IMR-90 (cell line): ENCODE data around the gene DCC. TPM values are rescaled to one million over a fixed set of nuclear protein-coding genes. Genes with fewer than 3 reads are reported as not detected.

ENCODE experiments used
- ATAC-seq: fragments of 200-7000 bp; cut with Tn5 transposase; 2 replicates; pipeline ENCODE4 v1.9.1; 2020; ENCODE audit warnings: low read depth, mild to moderate bottlenecking, moderate library complexity
- BruUV-seq: library from RNA; stranded (reverse); fragments of 400-500 nt; replicated peaks from 2 replicates; lab custom pipeline; 2021; lab: Mats Ljungman, UMichigan
- CTCF ChIA-PET: fragments of 300-600 bp; formaldehyde crosslinking; extraction: SDS; loops from one replicate; lab custom pipeline; 2021; ENCODE audit warnings: antibody characterized with exemption; lab: Yijun Ruan, JAX
- POLR2A ChIA-PET: fragments of 300-600 bp; sonication (Branson Sonifier 250); formaldehyde crosslinking; loops from one replicate; lab custom pipeline; 2022; ENCODE audit warnings: antibody characterized with exemption; ENCODE audit not compliant: unreplicated experiment; lab: Charles Lee
- DNase-seq: peaks from one replicate; pipeline ENCODE4 v3.0.0; 2013
- H2AFZ ChIP-seq: replicated peaks from 2 replicates; pipeline ENCODE3; 2013; ENCODE audit warnings: low read length, mild to moderate bottlenecking; ENCODE audit not compliant: poor library complexity
- H2AK5ac ChIP-seq: 2 replicates; pipeline ENCODE4 v1.6.1; 2013; ENCODE audit warnings: low read depth, low read length, inconsistent platforms
- H2AK9ac ChIP-seq: replicated peaks from 2 replicates; pipeline ENCODE3; 2013; ENCODE audit warnings: mild to moderate bottlenecking, low read depth, low read length, moderate library complexity; ENCODE audit not compliant: poor library complexity
- H2BK120ac ChIP-seq: 2 replicates; pipeline ENCODE4 v1.6.1; 2013; ENCODE audit warnings: low read depth, low read length, inconsistent platforms
- H2BK15ac ChIP-seq: 3 replicates; pipeline ENCODE4 v1.6.1; 2013; ENCODE audit warnings: low read depth, low read length, inconsistent platforms
- H2BK20ac ChIP-seq: 2 replicates; pipeline ENCODE4 v1.6.1; 2013; ENCODE audit warnings: low read depth, mild to moderate bottlenecking, inconsistent platforms, low read length, moderate library complexity
- H2BK5ac ChIP-seq: 2 replicates; pipeline ENCODE4 v1.6.1; 2013; ENCODE audit warnings: mild to moderate bottlenecking, low read depth, low read length, inconsistent platforms; ENCODE audit not compliant: poor library complexity, severe bottlenecking
- H3K14ac ChIP-seq: replicated peaks from 2 replicates; pipeline ENCODE4 v1.6.1; 2013; ENCODE audit warnings: low read depth, low read length, inconsistent platforms
- H3K18ac ChIP-seq: 2 replicates; pipeline ENCODE4 v1.6.1; 2013; ENCODE audit warnings: low read depth, low read length, control low read depth
- H3K23ac ChIP-seq: 2 replicates; pipeline ENCODE4 v1.6.1; 2013; ENCODE audit warnings: low read depth, low read length, inconsistent platforms
- H3K27ac ChIP-seq: 2 replicates; pipeline ENCODE4 v1.5.1; 2013; ENCODE audit warnings: mild to moderate bottlenecking, control low read depth, low read length; ENCODE audit not compliant: insufficient read depth
- H3K27me3 ChIP-seq: 2 replicates; pipeline ENCODE4 v1.6.1; 2013; ENCODE audit warnings: low read length; ENCODE audit not compliant: control insufficient read depth, insufficient read depth
- H3K36me3 ChIP-seq: 2 replicates; pipeline ENCODE4 v1.6.1; 2013; ENCODE audit warnings: low read length, mixed read lengths; ENCODE audit not compliant: control insufficient read depth, insufficient read depth
- H3K4ac ChIP-seq: 2 replicates; pipeline ENCODE4 v1.6.1; 2013; ENCODE audit warnings: low read depth, low read length, inconsistent platforms
- H3K4me1 ChIP-seq: 2 replicates; pipeline ENCODE4 v1.6.1; 2013; ENCODE audit warnings: low read length, mixed read lengths; ENCODE audit not compliant: control insufficient read depth, insufficient read depth
- H3K4me2 ChIP-seq: 2 replicates; pipeline ENCODE4 v1.6.1; 2013; ENCODE audit warnings: low read depth, mild to moderate bottlenecking, control low read depth, low read length, moderate library complexity
- H3K4me3 ChIP-seq: 2 replicates; pipeline ENCODE4 v1.5.1; 2013; ENCODE audit warnings: low read depth, mild to moderate bottlenecking, control low read depth, low read length, moderate library complexity; ENCODE audit not compliant: insufficient read depth
- H3K56ac ChIP-seq: 2 replicates; pipeline ENCODE4 v1.6.1; 2013; ENCODE audit warnings: low read length, inconsistent platforms; ENCODE audit not compliant: insufficient read depth; ENCODE audit errors: extremely low read depth
- H3K79me1 ChIP-seq, 2 experiments: 2 replicates each; pipeline ENCODE4 v1.6.1; 2013; ENCODE audit warnings: low read length in 2 of 2, inconsistent platforms in 1 of 2, low read depth in 1 of 2
- H3K9ac ChIP-seq: 2 replicates; pipeline ENCODE4 v1.6.1; 2013; ENCODE audit warnings: low read depth, low read length, control low read depth
- H3K9me1 ChIP-seq: 2 replicates; pipeline ENCODE4 v1.6.1; 2013; ENCODE audit warnings: low read length, inconsistent platforms; ENCODE audit not compliant: insufficient read depth
- H3K9me3 ChIP-seq: 2 replicates; pipeline ENCODE4 v1.6.1; 2013; ENCODE audit warnings: low read length; ENCODE audit not compliant: control insufficient read depth, insufficient read depth
- H4K20me1 ChIP-seq: 2 replicates; pipeline ENCODE4 v1.6.1; 2013; ENCODE audit warnings: low read length, inconsistent platforms; ENCODE audit not compliant: insufficient read depth
- H4K5ac ChIP-seq: 2 replicates; pipeline ENCODE4 v1.6.1; 2013; ENCODE audit warnings: mild to moderate bottlenecking, low read depth, low read length, control low read depth
- H4K8ac ChIP-seq, 2 experiments: 2 replicates each; pipeline ENCODE4 v1.6.1; 2013; ENCODE audit warnings: low read depth in 2 of 2, low read length in 2 of 2, control low read depth in 1 of 2, inconsistent platforms in 1 of 2
- H4K91ac ChIP-seq: 2 replicates; pipeline ENCODE4 v1.6.1; 2013; ENCODE audit warnings: low read depth, low read length, inconsistent platforms; ENCODE audit not compliant: insufficient read depth
- BHLHE40 ChIP-seq: fragments of 150-350 bp; IDR thresholded peaks from 2 replicates; pipeline ENCODE4 v1.6.1; 2016; ENCODE audit warnings: mild to moderate bottlenecking, low read depth, low read length
- CHD1 ChIP-seq: IDR thresholded peaks from 2 replicates; pipeline ENCODE4 v1.6.1; 2012; ENCODE audit warnings: low read depth, low read length, improper control_type of control experiment
- MAFK ChIP-seq: IDR thresholded peaks from 2 replicates; pipeline ENCODE4 v1.6.1; 2012; ENCODE audit warnings: low read depth, low read length, improper control_type of control experiment
- MXI1 ChIP-seq: IDR thresholded peaks from 2 replicates; pipeline ENCODE4 v1.6.1; 2012; ENCODE audit warnings: low read depth, mild to moderate bottlenecking, low read length, moderate library complexity, borderline replicate concordance
- NFE2L2 ChIP-seq: fragments of 150-350 bp; IDR thresholded peaks from 2 replicates; pipeline ENCODE4 v1.6.1; 2016; ENCODE audit warnings: low read depth, mild to moderate bottlenecking, low read length
- POLR2A ChIP-seq: IDR thresholded peaks from 2 replicates; pipeline ENCODE4 v1.6.1; 2012; ENCODE audit warnings: mild to moderate bottlenecking, low read depth, low read length
- RAD21 ChIP-seq: IDR thresholded peaks from 2 replicates; pipeline ENCODE4 v1.6.1; 2012; ENCODE audit warnings: low read length, improper control_type of control experiment
- RFX5 ChIP-seq: IDR thresholded peaks from 2 replicates; pipeline ENCODE4 v1.8.0; 2012; ENCODE audit warnings: low read depth, mild to moderate bottlenecking, low read length, moderate library complexity
- SMC3 ChIP-seq: fragments of 150-350 bp; IDR thresholded peaks from 2 replicates; pipeline ENCODE4 v1.6.1; 2016; ENCODE audit warnings: low read depth, mild to moderate bottlenecking, antibody characterized with exemption, low read length, moderate library complexity
- WGBS, 2 experiments: methylation state at CpG; one replicate each; pipeline versions ENCODE4 v1.1.5 to v1.1.7; 2013; ENCODE audit warnings: missing lambda C conversion rate in 2 of 2; ENCODE audit not compliant: insufficient read length in 1 of 2; ENCODE audit errors: extremely low coverage in 2 of 2; 5-methylcytosine and 5-hydroxymethylcytosine counted together
- dilution Hi-C: fragments of 300-500 bp; cut with HindIII; formaldehyde crosslinking; loops from one replicate; pipeline ENCODE4 v1.14.3; 2018; ENCODE audit warnings: low sequenced_read_pairs; ENCODE audit not compliant: unreplicated experiment
- in situ Hi-C: fragments of 300-500 bp; cut with MboI; formaldehyde crosslinking; loops from 3 replicates; pipeline ENCODE4 v1.14.3; 2019; ENCODE audit warnings: low sequenced_read_pairs, inconsistent platforms, mixed read lengths
- intact Hi-C: fragments of 100-400 bp; cut with micrococcal nuclease; formaldehyde crosslinking; loops from 2 replicates; pipeline ENCODE4 v1.10.0; 2022
- polyA plus RNA-seq, 3 experiments: library from polyadenylated mRNA; depleted of rRNA; stranded (reverse); fragments of >200 nt; gene quantifications; 2 replicates each; pipeline ENCODE4 v1.2.3, GENCODE V29; 2012; ENCODE audit warnings: low replicate concordance in 1 of 3
- total RNA-seq: library from RNA; depleted of rRNA; stranded (reverse); fragments of >200 nt; gene quantifications from 2 replicates; pipeline ENCODE4 v1.2.3, GENCODE V29; 2012
- TF ChIP-seq, protein P1 (sequence below): conservative IDR thresholded peaks from 2 replicates; pipeline ENCODE4 v1.5.1; 2012; ENCODE audit warnings: mild to moderate bottlenecking, low read depth, low read length, improper control_type of control experiment
- TF ChIP-seq, protein P2 (sequence below): fragments of 150-350 bp; IDR thresholded peaks from 2 replicates; pipeline ENCODE4 v1.6.1; 2017; ENCODE audit warnings: mild to moderate bottlenecking, antibody characterized with exemption, low read length, low read depth

Gene DCC
- total and polyA plus RNA-seq, 2 of the 4 experiments (the other 2 are of a cell fraction): 0.31 to 0.54 TPM

DNA sequence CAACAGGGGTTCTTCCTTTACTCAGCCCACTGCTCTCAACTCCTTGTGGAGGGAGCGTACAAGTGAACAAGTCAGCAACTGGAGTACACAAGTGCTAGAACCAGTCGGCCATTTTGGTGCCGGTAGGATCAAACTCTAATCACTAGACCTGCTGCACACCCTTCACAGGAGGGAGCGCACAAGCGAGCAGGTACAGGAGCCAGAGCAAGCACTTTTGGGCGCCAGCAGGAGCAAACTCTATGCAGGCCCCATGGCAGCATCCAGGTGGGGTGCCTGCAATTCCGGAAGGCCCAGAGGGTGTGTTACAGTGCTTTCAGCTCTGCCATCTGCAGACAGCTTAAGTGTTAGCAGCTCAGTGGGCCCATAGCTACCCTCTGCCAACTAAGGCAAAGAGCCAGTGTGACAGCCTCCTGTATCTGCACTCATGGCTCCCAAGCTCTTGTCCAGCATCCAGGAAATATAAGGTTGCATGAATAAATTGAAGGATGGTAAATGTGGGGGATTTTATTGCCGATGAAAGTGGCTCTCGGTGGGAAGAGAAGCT lies 426.1 kb downstream of the DCC start:
- BruUV-seq: no TSS peak

More for the DNA sequence above, 426.1 kb downstream of the DCC start:
- ChIA-PET POLR2A (no interaction called here), CTCF (no interaction called here)
- Histone ChIP-seq H3K4ac (no peak overlapping the region), H3K4me2 (no peak overlapping the region), H2AFZ (no peak overlapping the region), H2AK9ac (no peak overlapping the region), H3K27ac (no peak overlapping the region), H3K9ac (no peak overlapping the region), H3K56ac (no peak overlapping the region), H3K9me1 (no peaks in the 10 kb centered on the region), H2BK20ac (no peak overlapping the region), H4K91ac (no peak overlapping the region), H3K9me3 (peaks cover 11% of the 10 kb centered on the region), H2BK15ac (no peak overlapping the region), H3K4me3 (no peak overlapping the region), H3K4me1 (no peaks in the 10 kb centered on the region), H3K23ac (no peak overlapping the region), H4K20me1 (no peaks in the 10 kb centered on the region), H4K5ac (no peak overlapping the region), H2BK120ac (no peak overlapping the region), H3K27me3 (no peaks in the 10 kb centered on the region), H3K14ac (no peak overlapping the region), H3K36me3 (no peaks in the 10 kb centered on the region), H4K8ac (no peak overlapping the region), H3K18ac (no peak overlapping the region), H2AK5ac (no peak overlapping the region), H2BK5ac (no peak overlapping the region), H3K79me1 (no peaks in the 10 kb centered on the region)
- intact Hi-C loops: no loop called here
- dilution Hi-C loops: no loop called here
- DNase-seq (no peak), ATAC-seq (no peak)
- 54% methylated on average over 4 of the region's 9 CpGs; no CpG with 5 or more reads in 1 of the 2 experiments for WGBS, 2 experiments
- in situ Hi-C loops: no loop called here
- TF ChIP-seq CHD1 (no peak), MAFK (no peak), MXI1 (no peak), BHLHE40 (no peak), POLR2A (no peak), SMC3 (no peak), NFE2L2 (no peak), RAD21 (no peak), RFX5 (no peak)
- TF ChIP-seq, protein P1, sequence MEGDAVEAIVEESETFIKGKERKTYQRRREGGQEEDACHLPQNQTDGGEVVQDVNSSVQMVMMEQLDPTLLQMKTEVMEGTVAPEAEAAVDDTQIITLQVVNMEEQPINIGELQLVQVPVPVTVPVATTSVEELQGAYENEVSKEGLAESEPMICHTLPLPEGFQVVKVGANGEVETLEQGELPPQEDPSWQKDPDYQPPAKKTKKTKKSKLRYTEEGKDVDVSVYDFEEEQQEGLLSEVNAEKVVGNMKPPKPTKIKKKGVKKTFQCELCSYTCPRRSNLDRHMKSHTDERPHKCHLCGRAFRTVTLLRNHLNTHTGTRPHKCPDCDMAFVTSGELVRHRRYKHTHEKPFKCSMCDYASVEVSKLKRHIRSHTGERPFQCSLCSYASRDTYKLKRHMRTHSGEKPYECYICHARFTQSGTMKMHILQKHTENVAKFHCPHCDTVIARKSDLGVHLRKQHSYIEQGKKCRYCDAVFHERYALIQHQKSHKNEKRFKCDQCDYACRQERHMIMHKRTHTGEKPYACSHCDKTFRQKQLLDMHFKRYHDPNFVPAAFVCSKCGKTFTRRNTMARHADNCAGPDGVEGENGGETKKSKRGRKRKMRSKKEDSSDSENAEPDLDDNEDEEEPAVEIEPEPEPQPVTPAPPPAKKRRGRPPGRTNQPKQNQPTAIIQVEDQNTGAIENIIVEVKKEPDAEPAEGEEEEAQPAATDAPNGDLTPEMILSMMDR: no peak
- TF ChIP-seq, protein P2, sequence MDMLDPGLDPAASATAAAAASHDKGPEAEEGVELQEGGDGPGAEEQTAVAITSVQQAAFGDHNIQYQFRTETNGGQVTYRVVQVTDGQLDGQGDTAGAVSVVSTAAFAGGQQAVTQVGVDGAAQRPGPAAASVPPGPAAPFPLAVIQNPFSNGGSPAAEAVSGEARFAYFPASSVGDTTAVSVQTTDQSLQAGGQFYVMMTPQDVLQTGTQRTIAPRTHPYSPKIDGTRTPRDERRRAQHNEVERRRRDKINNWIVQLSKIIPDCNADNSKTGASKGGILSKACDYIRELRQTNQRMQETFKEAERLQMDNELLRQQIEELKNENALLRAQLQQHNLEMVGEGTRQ: no peak
